K562 (cell line): ENCODE results near the gene S100P. TPM values are rescaled to one million over a fixed set of nuclear protein-coding genes. Genes with fewer than 3 reads are reported as not detected.
A peak's percentile ranks its signal among the peaks of the same experiment; 100 is the strongest.

Experiments
- ATAC-seq: fragments of 200-7000 bp; cut with Tn5 transposase; 3 replicates; pipeline ENCODE4 v1.9.1; 2020; ENCODE audit warnings: moderate library complexity
- BruUV-seq: library from RNA; stranded (reverse); fragments of 400-500 nt; replicated peaks from 2 replicates; lab custom pipeline; 2021; lab: Mats Ljungman, UMichigan
- CTCF ChIA-PET: fragments of 300-600 bp; formaldehyde crosslinking; extraction: SDS; loops from one replicate; lab custom pipeline; 2021; ENCODE audit warnings: low intra/inter-chr PET ratio; lab: Yijun Ruan, JAX
- POLR2A ChIA-PET: fragments of 300-600, 350-650 bp; sonication (Branson Sonifier 250); formaldehyde crosslinking; extraction: SDS; loops from one replicate; lab custom pipeline; 2021; ENCODE audit warnings: antibody characterized with exemption, inconsistent platforms; lab: Yijun Ruan, JAX
- DNase-seq, 4 experiments: peaks; one replicate each; pipeline versions ENCODE4 v3.0.0 to v3.0.0-alpha.2; 2011 to 2018; ENCODE audit warnings: low spot score in 3 of 4, mixed read lengths in 3 of 4; ENCODE audit errors: extremely low read depth in 1 of 4
- FAIRE-seq: peaks from 2 replicates; lab custom pipeline; 2011; peaks lifted over from hg19 to GRCh38; lab: Jason Lieb, UNC
- H2AFZ ChIP-seq: 2 replicates; pipeline ENCODE4 v1.6.0; 2011; ENCODE audit warnings: low read depth, low read length, control low read depth, inconsistent platforms
- H3K27ac ChIP-seq: fragments of 200-600 bp; 3 replicates; pipeline ENCODE4 v1.8.0; 2011; ENCODE audit warnings: low read depth, mild to moderate bottlenecking, control low read depth, inconsistent platforms, low read length, moderate library complexity, mixed read lengths; ENCODE audit errors: extremely low read depth
- H3K27me3 ChIP-seq, 2 experiments: fragments of 300-600 bp in 1 of 2; 2 replicates in 1 of 2; 3 replicates in 1 of 2; pipeline versions ENCODE4 v1.6.0 to v1.8.0; 2011; ENCODE audit warnings: inconsistent platforms in 2 of 2, low read length in 2 of 2, mild to moderate bottlenecking in 1 of 2, mixed read lengths in 1 of 2, moderate library complexity in 1 of 2; ENCODE audit not compliant: control insufficient read depth in 2 of 2, insufficient read depth in 2 of 2
- H3K36me3 ChIP-seq: fragments of 300-600 bp; 3 replicates; pipeline ENCODE4 v1.8.0; 2011; ENCODE audit warnings: mild to moderate bottlenecking, low read length, inconsistent platforms; ENCODE audit not compliant: control insufficient read depth, insufficient read depth
- H3K4me1 ChIP-seq, 2 experiments: fragments of 200-600 bp in 1 of 2; replicated peaks in 1 of 2; 2 replicates in 1 of 2; 3 replicates in 1 of 2; pipeline versions ENCODE4 v1.5.1 to v1.8.0; 2011; ENCODE audit warnings: inconsistent platforms in 2 of 2, low read length in 2 of 2, mild to moderate bottlenecking in 1 of 2, mixed read lengths in 1 of 2, moderate library complexity in 1 of 2; ENCODE audit not compliant: control insufficient read depth in 2 of 2, insufficient read depth in 2 of 2
- H3K4me2 ChIP-seq: 2 replicates; pipeline ENCODE4 v1.6.1; 2011; ENCODE audit warnings: low read length, control low read depth, inconsistent platforms, mixed read lengths; ENCODE audit not compliant: insufficient read depth
- H3K4me3 ChIP-seq: fragments of 200-600 bp; sonication (generic), shearing (Covaris generic); 2 replicates; pipeline ENCODE4 v1.5.1; 2016; ENCODE audit warnings: control low read depth, inconsistent platforms
- H3K79me2 ChIP-seq: fragments of 200-600 bp; 3 replicates; pipeline ENCODE4 v1.8.0; 2011; ENCODE audit warnings: low read length, inconsistent platforms; ENCODE audit not compliant: control insufficient read depth, insufficient read depth
- H3K9ac ChIP-seq, 2 experiments: 2 replicates each; pipeline versions ENCODE4 v1.6.0 to v1.6.1; 2011; ENCODE audit warnings: low read depth in 2 of 2, low read length in 2 of 2, control low read depth in 1 of 2, inconsistent platforms in 1 of 2, mild to moderate bottlenecking in 1 of 2, mixed read lengths in 1 of 2; ENCODE audit not compliant: insufficient read depth in 1 of 2
- H3K9me1 ChIP-seq: one replicate; pipeline ENCODE4 v1.6.0; 2011; ENCODE audit warnings: inconsistent platforms, mild to moderate bottlenecking, low read length, moderate library complexity; ENCODE audit not compliant: control insufficient read depth, insufficient read depth
- H3K9me3 ChIP-seq: replicated peaks from 2 replicates; pipeline ENCODE4 v1.5.1; 2011; ENCODE audit warnings: low read depth, low read length, inconsistent platforms; ENCODE audit not compliant: control insufficient read depth, insufficient read depth
- H4K20me1 ChIP-seq: replicated peaks from 2 replicates; pipeline ENCODE4 v1.6.1; 2011; ENCODE audit warnings: low read length, inconsistent platforms, mixed read lengths; ENCODE audit not compliant: control insufficient read depth, insufficient read depth
- BCOR ChIP-seq: fragments of 450-650 bp; IDR thresholded peaks from 2 replicates; pipeline ENCODE4 v1.6.1; 2016
- CBFA2T2 ChIP-seq: fragments of 450-650 bp; conservative IDR thresholded peaks from 2 replicates; pipeline ENCODE4 v1.6.1; 2017; ENCODE audit warnings: mild to moderate bottlenecking
- CBFA2T3 ChIP-seq: fragments of 450-650 bp; IDR thresholded peaks from 2 replicates; pipeline ENCODE4 v1.6.1; 2017
- CTCF ChIP-seq, 3 experiments: IDR thresholded peaks in 2 of 3; conservative IDR thresholded peaks in 1 of 3; 2 replicates each; pipeline ENCODE4 v1.5.1; 2011 to 2012; ENCODE audit warnings: low read length in 3 of 3, mild to moderate bottlenecking in 3 of 3, control low read depth in 2 of 3, improper control_type of control experiment in 1 of 3, inconsistent platforms in 1 of 3, low read depth in 1 of 3, mixed read lengths in 1 of 3, moderate library complexity in 1 of 3; ENCODE audit not compliant: insufficient read depth in 2 of 3
- CTCFL ChIP-seq: IDR thresholded peaks from 2 replicates; pipeline ENCODE4 v1.6.1; 2011; ENCODE audit warnings: borderline replicate concordance, low read depth, mild to moderate bottlenecking, moderate library complexity, low read length; ENCODE audit not compliant: insufficient read depth, poor library complexity, severe bottlenecking
- GABPB2 ChIP-seq: fragments of 250-450 bp; sonication (Bioruptor Pico); conservative IDR thresholded peaks from 2 replicates; pipeline ENCODE4 v1.5.1; 2021; ENCODE audit warnings: mild to moderate bottlenecking
- SNAPC5 ChIP-seq: fragments of 250-450 bp; sonication (Bioruptor Pico); IDR thresholded peaks from 2 replicates; pipeline ENCODE4 v1.8.0; 2021; ENCODE audit warnings: moderate library complexity, mild to moderate bottlenecking, inconsistent platforms
- TRIM24 ChIP-seq, 2 experiments: fragments of 450-650 bp; IDR thresholded peaks; 2 replicates each; pipeline ENCODE4 v1.6.1; 2016
- XRCC3 ChIP-seq: fragments of 450-650 bp; IDR thresholded peaks from 2 replicates; pipeline ENCODE4 v1.6.1; 2017; ENCODE audit warnings: mild to moderate bottlenecking, moderate library complexity
- ZBTB17 ChIP-seq: fragments of 450-650 bp; formaldehyde crosslinking; IDR thresholded peaks from 2 replicates; pipeline ENCODE4 v1.4.0; 2020; ENCODE audit warnings: mild to moderate bottlenecking
- ZBTB33 ChIP-seq: sonication (generic); formaldehyde crosslinking; IDR thresholded peaks from 2 replicates; pipeline ENCODE4 v1.8.1; 2023; ENCODE audit warnings: mild to moderate bottlenecking, missing genetic modification reagents
- WGBS: fragments of 100-300 bp; shearing (Covaris generic); methylation state at CpG from one replicate; pipeline ENCODE4 v1.1.6; 2016; ENCODE audit warnings: low coverage, mixed read lengths; ENCODE audit not compliant: insufficient coverage; ENCODE audit errors: missing lambda C conversion rate; 5-methylcytosine and 5-hydroxymethylcytosine counted together
- in situ Hi-C: fragments of 300-500 bp; cut with MboI; formaldehyde crosslinking; loops from 4 replicates; pipeline ENCODE4 v1.15.0; 2018; ENCODE audit warnings: inconsistent platforms, mixed read lengths
- intact Hi-C: fragments of 100-400 bp; cut with micrococcal nuclease; formaldehyde crosslinking; loops from 2 replicates; pipeline ENCODE4 v1.14.2; 2022
- polyA plus RNA-seq, 8 experiments: library from polyadenylated mRNA; depleted of rRNA in 4 of 8; stranded (reverse) in 5 of 8; unstranded in 3 of 8; fragments of >200 nt; fragmentation: Nextera tagmentation in 2 of 8; fragmentation: Illumina TruSeq in 1 of 8; extraction: Ambion mirVana in 2 of 8; extraction: Trizol in 1 of 8; gene quantifications; 2 replicates each; pipeline versions ENCODE4 v1.2.1 to v1.2.3, GENCODE V29; 2011 to 2014; ENCODE audit warnings: inconsistent platforms in 1 of 8, missing spikeins in 1 of 8
- total RNA-seq, 7 experiments: library from RNA; depleted of rRNA in 6 of 7; stranded (reverse); fragments of >200 nt in 6 of 7; fragmentation: Illumina TruSeq in 2 of 7; extraction: Trizol in 2 of 7; gene quantifications; 2 replicates each; pipeline versions ENCODE4 v1.2.1 to v1.2.3, GENCODE V29; 2011 to 2021; ENCODE audit warnings: low replicate concordance in 1 of 7
- TF ChIP-seq, protein P1 (sequence below), 2 experiments: IDR thresholded peaks in 1 of 2; conservative IDR thresholded peaks in 1 of 2; 2 replicates each; pipeline ENCODE4 v1.6.1; 2016; ENCODE audit warnings: low read depth in 2 of 2, mild to moderate bottlenecking in 1 of 2, missing compliant biosample characterization in 1 of 2, missing genetic modification characterization in 1 of 2, moderate library complexity in 1 of 2

Gene S100P
- total and polyA plus RNA-seq, 9 of the 15 experiments (the other 6 are each of a cell fraction or from before 2014, with no cell fraction given): 4.1 to 23.8 (median 7.5) TPM

GRCh38 chr4:6680372-6681034, 13.2 kb upstream of the S100P start:
- DNase-seq: peak in 3 of 4 experiments; percentile 61 to 67 (median 62)
- 63% methylated on average over 10 of the region's 10 CpGs for WGBS
- H2AFZ ChIP-seq: no peak overlapping the region
- FAIRE-seq: peak; percentile 44
- peaks cover 26% of the 10 kb centered on the region; the same call in 1 of the 2 replicates for H4K20me1 ChIP-seq
- no peaks in the 10 kb centered on the region for H3K9me1 ChIP-seq
- ChIA-PET POLR2A (interaction anchor here (0.6 to 1.8 kb wide), 6 partner anchors 8 to 284 kb away, joined by 3 to 9 read pairs (median 4); partner anchors contain the start of gene S100P), CTCF (no interaction called here)
- BruUV-seq: no TSS peak
- no peak overlapping the region for H3K4me3 ChIP-seq
- no peaks in the 10 kb centered on the region for H3K9me3 ChIP-seq
- peak overlapping the region in 1 of 2 experiments; percentile 15; a peak in 1 of 4 replicates for H3K9ac ChIP-seq
- peaks cover 25 to 36% of the 10 kb centered on the region in 2 experiments for H3K4me1 ChIP-seq
- H3K36me3 ChIP-seq: peaks cover 29% of the 10 kb centered on the region
- no peaks in the 10 kb centered on the region for H3K27me3 ChIP-seq
- H3K79me2 ChIP-seq: peaks cover 27% of the 10 kb centered on the region
- intact Hi-C loops: loop anchor here (5.0 kb wide), 1 partner anchor 108 kb away; no protein-coding TSS in a partner anchor
- in situ Hi-C loops: no loop called here
- no peak overlapping the region for H3K4me2 ChIP-seq
- peak; percentile 50 for ATAC-seq
- H3K27ac ChIP-seq: no peak overlapping the region
- TF ChIP-seq CTCF (IDR thresholded peaks at IDR 0.05 in 2 of 3, conservative IDR thresholded peaks at IDR 0.05 in 1 of 3; ENCODE audit: insufficient read depth in 2 of 3, low read depth in 1 of 3, low read length in 3 of 3) (peak in 2 of 3 experiments; percentile 57 to 90; a peak in 5 of 6 replicates), CBFA2T3 (peak; percentile 54), ZBTB17 (CRISPR knock-in tag) (no peak), ZBTB33 (CRISPR knock-in tag) (peak; percentile 95), GABPB2 (CRISPR knock-in tag) (no peak), TRIM24 (IDR thresholded peaks at IDR 0.05) (0 out of 4 replicates have a peak, but pooled peaks of 1 of the 2 experiments have one; percentile 11), CBFA2T2 (peak; percentile 58), BCOR (peak; percentile 21; the same call in 1 of the 2 replicates), CTCFL (peak; percentile 34), XRCC3 (no peak), SNAPC5 (no peak)
- TF ChIP-seq, protein P1, sequence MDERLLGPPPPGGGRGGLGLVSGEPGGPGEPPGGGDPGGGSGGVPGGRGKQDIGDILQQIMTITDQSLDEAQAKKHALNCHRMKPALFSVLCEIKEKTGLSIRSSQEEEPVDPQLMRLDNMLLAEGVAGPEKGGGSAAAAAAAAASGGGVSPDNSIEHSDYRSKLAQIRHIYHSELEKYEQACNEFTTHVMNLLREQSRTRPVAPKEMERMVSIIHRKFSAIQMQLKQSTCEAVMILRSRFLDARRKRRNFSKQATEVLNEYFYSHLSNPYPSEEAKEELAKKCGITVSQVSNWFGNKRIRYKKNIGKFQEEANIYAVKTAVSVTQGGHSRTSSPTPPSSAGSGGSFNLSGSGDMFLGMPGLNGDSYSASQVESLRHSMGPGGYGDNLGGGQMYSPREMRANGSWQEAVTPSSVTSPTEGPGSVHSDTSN (CRISPR knock-in tag; IDR thresholded peaks at IDR 0.05; ENCODE audit: low read depth): no peak
- TF ChIP-seq, protein P1 (tag; conservative IDR thresholded peaks at IDR 0.05; ENCODE audit: low read depth): no peak
